Sigmoid colon (tissue), 7 donors: ENCODE results near the gene RASL11A. TPM values are rescaled to one million over a fixed set of nuclear protein-coding genes. Genes with fewer than 3 reads are reported as not detected.
"Not testable (repeated sequence)": the region's sequence is repeated elsewhere in the genome, so short reads cannot be mapped to it uniquely, and the experiment has no call there.

Experiments
- DNase-seq: peaks from one replicate; pipeline ENCODE4 v3.0.0-alpha.2; 2019
- H3K27ac ChIP-seq, 4 donors: fragments of 200-600 bp; sonication (generic); one replicate each; pipeline ENCODE4 v1.5.1; 2016 to 2019; ENCODE audit warnings: mild to moderate bottlenecking in 1 of 4
- H3K27me3 ChIP-seq, 3 donors: fragments of 200-600 bp; sonication (generic); one replicate each; pipeline ENCODE4 v1.5.1; 2019; ENCODE audit warnings: mild to moderate bottlenecking in 1 of 3
- H3K36me3 ChIP-seq, 4 donors: fragments of 200-600 bp; sonication (generic); one replicate each; pipeline ENCODE4 v1.5.1; 2016 to 2019
- H3K4me1 ChIP-seq, 4 donors: fragments of 200-600 bp; sonication (generic); one replicate each; pipeline ENCODE4 v1.5.1; 2017 to 2019
- H3K4me3 ChIP-seq, 4 donors: fragments of 200-600 bp; sonication (generic); one replicate each; pipeline ENCODE4 v1.5.1; 2017 to 2019; ENCODE audit warnings: mild to moderate bottlenecking in 2 of 4, moderate library complexity in 1 of 4
- H3K9me3 ChIP-seq, 4 donors: fragments of 200-600 bp in 3 of 4; sonication (generic) in 3 of 4; one replicate each; pipeline versions ENCODE4 v1.5.1 to v1.6.1; 2013 to 2019
- CTCF ChIP-seq, 4 experiments: fragments of 450-650 bp in 3 of 4; fragments of 200-600 bp in 1 of 4; IDR thresholded peaks; one replicate each; pipeline ENCODE4 v1.5.1; 2016 to 2019; ENCODE audit warnings: antibody characterized with exemption in 4 of 4, mild to moderate bottlenecking in 3 of 4, moderate library complexity in 2 of 4
- EP300 ChIP-seq, 4 donors: sonication (generic); formaldehyde crosslinking; IDR thresholded peaks; one replicate each; pipeline ENCODE4 v1.6.1; 2017; ENCODE audit warnings: antibody characterized with exemption in 4 of 4
- POLR2A ChIP-seq, 2 donors: fragments of 450-650 bp; IDR thresholded peaks; one replicate each; pipeline ENCODE4 v1.6.1; 2016; ENCODE audit warnings: antibody characterized with exemption in 2 of 2, mild to moderate bottlenecking in 2 of 2, moderate library complexity in 2 of 2
- POLR2AphosphoS5 ChIP-seq, 4 donors: sonication (generic); formaldehyde crosslinking; IDR thresholded peaks; one replicate each; pipeline ENCODE4 v1.6.1; 2017; ENCODE audit warnings: antibody characterized with exemption in 4 of 4
- WGBS, 2 donors: extraction: QIAGEN DNeasy Blood & Tissue Kit; methylation state at CpG; one replicate each; pipeline ENCODE4 v1.1.7; 2013; 5-methylcytosine and 5-hydroxymethylcytosine counted together
- intact Hi-C: fragments of 100-400 bp; cut with DNase I; formaldehyde crosslinking; loops from one replicate; pipeline ENCODE4 v1.15.1; 2023
- polyA plus RNA-seq, 3 donors: library from polyadenylated mRNA; stranded (reverse); fragments of 200-250 nt; gene quantifications; one replicate each; pipeline ENCODE4 v1.2.3, GENCODE V29; 2013
- total RNA-seq, 4 donors: library from RNA; depleted of rRNA; stranded (reverse); fragments of >200 nt; gene quantifications; one replicate each; pipeline ENCODE4 v1.1.0, GENCODE V29; 2016
- donor health status: healthy with polysubstance abuse.
- donor health status: Bipolar disorder and iron deficiency.
- donor health status: healthy.

RASL11A gene
- total and polyA plus RNA-seq, 7 donors: 14.1 to 123 (median 33.0) TPM

GRCh38 chr13:27288392-27288791, 17.8 kb downstream of the RASL11A start:
- no peaks in the 10 kb centered on the region for H3K36me3 ChIP-seq
- 92 to 93% methylated on average over 4 of the region's 4 CpGs for WGBS, 2 donors
- no peak for DNase-seq
- no peaks in the 10 kb centered on the region for H3K27me3 ChIP-seq
- peaks cover 0 to 2% (median 0%) of the 10 kb centered on the region in 4 donors for H3K9me3 ChIP-seq
- no peak for TF ChIP-seq CTCF (IDR thresholded peaks at IDR 0.05)
- H3K27ac ChIP-seq: no peak overlapping the region
- intact Hi-C loops: no loop called here
- H3K4me3 ChIP-seq: no peak overlapping the region
- no peaks in the 10 kb centered on the region for H3K4me1 ChIP-seq

GRCh38 chr13:27289011-27289665, 18.5 kb downstream of the RASL11A start:
- Histone ChIP-seq H3K36me3 (no peaks in the 10 kb centered on the region), H3K9me3 (peaks cover 0 to 2% (median 0%) of the 10 kb centered on the region in 4 donors), H3K27me3 (no peaks in the 10 kb centered on the region), H3K4me3 (no peak overlapping the region), H3K4me1 (no peaks in the 10 kb centered on the region), H3K27ac (no peak overlapping the region)
- TF ChIP-seq POLR2AphosphoS5 (IDR thresholded peaks at IDR 0.05) (no peak), EP300 (IDR thresholded peaks at IDR 0.05) (no peak), POLR2A (IDR thresholded peaks at IDR 0.05) (no peak), CTCF (IDR thresholded peaks at IDR 0.05) (no peak)
- 57 to 74% methylated on average over 2 of the region's 2 CpGs for WGBS, 2 donors
- intact Hi-C loops: no loop called here
- DNase-seq: no peak

GRCh38 chr13:27290715-27291114, 20.1 kb downstream of the RASL11A start:
- WGBS, 2 donors: 84 to 92% methylated on average over 4 of the region's 4 CpGs
- H3K4me3 ChIP-seq: no peak overlapping the region
- peaks cover 0 to 2% (median 0%) of the 10 kb centered on the region in 4 donors for H3K9me3 ChIP-seq
- TF ChIP-seq POLR2AphosphoS5 (IDR thresholded peaks at IDR 0.05) (no peak), EP300 (IDR thresholded peaks at IDR 0.05) (no peak), CTCF (IDR thresholded peaks at IDR 0.05) (no peak), POLR2A (IDR thresholded peaks at IDR 0.05) (no peak)
- intact Hi-C loops: no loop called here
- no peaks in the 10 kb centered on the region for H3K27me3 ChIP-seq
- no peak overlapping the region for H3K27ac ChIP-seq
- H3K4me1 ChIP-seq: no peaks in the 10 kb centered on the region
- no peaks in the 10 kb centered on the region for H3K36me3 ChIP-seq
- DNase-seq: no peak

GRCh38 chr13:27291967-27292366, 21.3 kb downstream of the RASL11A start:
- DNase-seq, H3K27ac ChIP-seq, intact Hi-C loops, H3K4me1 ChIP-seq, H3K36me3 ChIP-seq, H3K9me3 ChIP-seq, H3K27me3 ChIP-seq, H3K4me3 ChIP-seq: not testable (repeated sequence)
- WGBS, 2 donors: 89 to 92% methylated on average over 8 of the region's 8 CpGs

GRCh38 chr13:27293076-27293691, 22.6 kb downstream of the RASL11A start:
- H3K4me1 ChIP-seq: no peaks in the 10 kb centered on the region
- no peak overlapping the region for H3K4me3 ChIP-seq
- no peak overlapping the region for H3K27ac ChIP-seq
- no peak for DNase-seq
- no peaks in the 10 kb centered on the region for H3K27me3 ChIP-seq
- no peaks in the 10 kb centered on the region for H3K36me3 ChIP-seq
- TF ChIP-seq POLR2A (IDR thresholded peaks at IDR 0.05) (no peak), POLR2AphosphoS5 (IDR thresholded peaks at IDR 0.05) (no peak), CTCF (IDR thresholded peaks at IDR 0.05) (no peak), EP300 (IDR thresholded peaks at IDR 0.05) (no peak)
- peaks cover 0 to 2% (median 0%) of the 10 kb centered on the region in 4 donors for H3K9me3 ChIP-seq
- 64 to 87% methylated on average over 8 of the region's 8 CpGs for WGBS, 2 donors
- intact Hi-C loops: no loop called here
